GM12801 (cell line): Measurements from ENCODE around the gene GPR84.

ENCODE experiments used
- CTCF ChIP-seq: IDR thresholded peaks from one replicate; pipeline ENCODE4 v1.5.1; 2011; ENCODE audit warnings: control low read depth; ENCODE audit not compliant: insufficient read length; ENCODE audit errors: extremely low read depth

The GPR84 gene

DNA sequence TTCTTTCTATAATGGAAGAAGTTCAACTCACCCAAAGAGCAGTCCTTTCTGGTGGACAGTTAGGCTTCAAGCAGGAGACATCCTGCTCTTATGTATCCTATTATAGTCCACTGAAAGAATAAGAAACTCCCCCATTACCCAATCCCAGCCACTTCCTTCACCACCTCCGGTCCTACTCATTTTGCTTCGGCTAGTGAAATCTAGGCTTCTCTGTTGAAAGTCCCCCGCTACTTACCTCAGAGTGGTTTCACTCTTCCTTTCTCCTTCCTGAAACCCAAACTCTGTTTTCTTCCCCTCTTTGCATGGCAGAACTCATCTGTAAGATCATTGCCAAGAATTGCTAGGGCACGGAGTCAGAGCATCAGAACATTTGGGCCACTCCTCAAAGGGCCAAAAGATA, at the start of gene GPR84:
Gene GPR84 (minus strand): TSS at position 74 of the 400 bp plus-strand sequence. CDS start 635 bp downstream, outside the sequence.
- no peak for TF ChIP-seq CTCF

GRCh38 chr12:54413284-54414190, 49.3 kb upstream of the GPR84 start:
- TF ChIP-seq CTCF: no peak

- no peak for TF ChIP-seq CTCF
These were observed 48.5 kb upstream of the GPR84 start for GRCh38 chr12:54412786-54413185.

- TF ChIP-seq CTCF: no peak
These were observed 48.1 kb upstream of the GPR84 start for GRCh38 chr12:54412348-54412747.

- no peak for TF ChIP-seq CTCF
These were observed 47.3 kb upstream of the GPR84 start for GRCh38 chr12:54411391-54412241.

GRCh38 chr12:54409267-54409666, 45.0 kb upstream of the GPR84 start:
- TF ChIP-seq CTCF: no peak

DNA sequence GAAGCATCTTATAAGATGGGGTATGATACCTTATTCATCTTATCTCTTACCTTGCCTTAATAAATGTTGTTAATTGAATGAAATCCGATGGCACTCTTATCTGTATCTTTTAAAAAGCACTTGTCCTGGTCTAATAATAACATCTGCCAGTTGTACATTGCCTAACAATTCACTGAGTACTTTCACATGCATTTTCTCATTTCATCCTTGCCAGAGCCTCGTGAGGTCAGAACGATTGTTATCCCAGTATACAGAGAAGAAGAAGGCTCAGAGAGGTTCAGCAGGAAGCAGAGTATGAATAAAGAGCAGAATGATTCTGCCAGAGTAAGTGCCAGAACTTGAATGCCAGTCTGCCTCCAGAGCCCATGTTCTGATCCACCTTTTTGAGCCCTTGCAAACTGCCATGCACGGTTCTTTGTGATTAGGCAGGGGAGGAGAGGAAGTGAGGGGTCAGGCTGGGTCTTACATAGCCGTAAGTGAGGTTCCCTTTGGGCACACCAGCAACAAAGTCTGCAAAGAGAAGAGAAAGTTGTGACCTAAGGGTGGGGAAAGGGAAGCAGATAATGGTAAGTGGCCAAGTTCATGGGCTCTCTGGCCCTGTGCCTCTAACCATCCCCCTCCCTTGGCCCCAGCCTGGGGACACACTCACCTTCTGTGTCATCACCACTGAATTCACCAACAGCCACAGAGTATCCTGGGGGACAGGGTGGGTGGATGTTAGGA, 43.1 kb upstream of the GPR84 start:
- TF ChIP-seq CTCF: no peak
